Stimulated activated naive CD4-positive, alpha-beta T cell treated with Interleukin-2 at 50 U/mL for 16 hours (primary cell): Measurements from ENCODE around the gene TPSD1.
"Not testable (repeated sequence)": the region's sequence is repeated elsewhere in the genome, so short reads cannot be mapped to it uniquely, and the experiment has no call there.

Experiments used
- DNase-seq: peaks from one replicate; lab custom pipeline; 2025; lab: John Stamatoyannopoulos, UW

TPSD1 gene

GRCh38 chr16:1241081-1241480 is 14.8 kb upstream of the TPSD1 start:
- not testable (repeated sequence) for DNase-seq

GRCh38 chr16:1243363-1243762 is 12.5 kb upstream of the TPSD1 start:
- DNase-seq: not testable (repeated sequence)

- not testable (repeated sequence) for DNase-seq
These were observed 11.7 kb upstream of the TPSD1 start for GRCh38 chr16:1243907-1244850.

- no peak for DNase-seq
These were observed 11.0 kb upstream of the TPSD1 start for GRCh38 chr16:1244881-1245280.

DNA sequence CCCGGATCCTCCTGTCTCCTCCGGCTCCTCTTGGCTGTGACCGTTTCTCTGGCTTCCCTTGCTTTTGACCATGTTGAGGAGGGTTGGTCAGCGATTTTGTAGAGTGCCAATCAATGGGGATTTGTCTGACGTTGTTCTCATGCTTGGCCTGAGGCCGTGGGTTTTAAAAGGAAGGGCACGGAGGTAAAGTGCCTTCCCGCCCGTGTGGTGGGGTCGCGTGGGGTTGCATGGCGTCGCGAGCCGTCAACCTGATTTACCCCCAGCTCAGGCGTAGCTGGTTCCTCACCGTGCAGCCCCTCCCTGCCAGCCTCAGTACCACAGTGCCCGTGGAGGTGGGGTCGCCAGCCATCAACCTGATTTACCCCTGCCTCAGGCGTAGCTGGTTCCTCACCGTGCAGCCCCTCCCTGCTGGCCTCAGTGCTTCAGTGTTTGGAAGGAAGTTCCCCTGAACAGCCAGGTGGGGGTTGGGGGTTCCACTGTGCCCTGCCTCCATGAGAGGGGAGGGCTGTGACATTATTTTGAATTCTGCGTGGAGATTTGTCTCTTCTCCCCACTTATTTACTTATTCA is 10.3 kb upstream of the TPSD1 start:
- no peak for DNase-seq

GRCh38 chr16:1247903-1248537 is 7.8 kb upstream of the TPSD1 start:
- not testable (repeated sequence) for DNase-seq

DNA sequence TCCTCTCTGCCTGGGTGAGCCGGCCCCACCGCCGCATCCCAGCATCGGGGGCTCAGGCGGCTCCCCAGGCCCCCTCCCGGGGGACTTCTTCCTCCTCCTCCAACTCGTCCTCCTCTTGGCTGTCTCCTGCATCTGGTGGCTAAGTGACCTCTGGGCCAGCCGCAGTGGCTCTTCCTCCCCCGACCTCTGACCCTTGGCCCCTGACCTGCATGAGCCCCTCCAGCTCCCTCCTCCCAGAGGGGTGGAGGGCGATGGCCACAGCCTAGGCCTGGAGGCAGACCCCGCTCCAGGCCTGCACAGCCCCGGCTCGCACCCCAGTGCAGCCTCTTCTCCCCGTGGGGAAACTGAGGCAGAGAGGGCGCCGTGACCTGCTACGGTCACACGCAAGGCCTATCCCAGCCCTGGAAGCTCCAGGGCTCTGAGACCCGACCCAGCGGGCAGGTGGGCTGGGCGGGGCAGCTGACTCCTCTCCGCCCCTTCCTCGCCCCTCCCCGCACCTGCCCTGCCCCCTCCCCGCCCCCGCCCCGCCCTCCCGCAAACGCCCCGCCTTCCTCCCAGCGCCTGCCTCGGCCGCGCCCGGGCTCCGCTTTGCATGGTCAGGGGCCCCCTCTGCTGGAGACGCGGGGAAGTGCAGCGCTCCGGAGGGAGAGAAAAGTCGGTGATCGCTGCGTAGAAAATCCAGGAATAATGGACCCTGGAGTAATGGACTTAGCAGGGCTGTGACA is 6.7 kb upstream of the TPSD1 start:
- DNase-seq: not testable (repeated sequence)

DNA sequence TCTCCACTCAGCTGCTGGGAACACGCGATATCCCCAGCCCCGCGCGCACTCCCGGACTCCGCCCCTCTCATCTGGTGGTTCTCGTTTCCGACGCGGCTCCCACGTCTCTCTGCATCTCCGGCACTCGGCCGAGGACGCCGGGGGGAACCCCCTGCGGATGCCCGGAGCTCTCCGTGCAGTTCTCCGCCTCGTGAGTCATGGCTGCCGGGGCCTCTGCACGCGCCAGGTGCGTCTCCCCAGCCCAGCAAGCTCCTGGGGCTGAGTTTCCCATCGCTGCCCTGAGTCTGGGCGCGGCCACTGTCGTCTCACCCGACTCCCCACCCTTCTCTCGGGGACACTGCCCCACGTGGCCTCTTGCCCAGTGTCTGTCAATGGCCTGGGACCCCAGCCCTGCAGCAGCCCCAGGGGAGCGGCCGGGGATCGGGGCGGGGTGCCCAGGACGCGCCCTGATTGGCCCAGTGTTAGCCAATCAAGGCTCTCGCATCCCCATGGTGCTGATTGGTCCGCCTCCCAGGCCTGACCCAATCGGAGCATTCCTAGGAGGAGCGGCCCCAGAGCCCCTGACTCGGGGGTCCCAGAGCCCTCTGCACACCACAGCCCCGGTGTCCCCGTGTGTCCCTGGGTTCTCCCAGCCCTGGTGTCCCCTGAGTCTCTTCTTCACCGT is 2.0 kb upstream of the TPSD1 start:
- not testable (repeated sequence) for DNase-seq

DNA sequence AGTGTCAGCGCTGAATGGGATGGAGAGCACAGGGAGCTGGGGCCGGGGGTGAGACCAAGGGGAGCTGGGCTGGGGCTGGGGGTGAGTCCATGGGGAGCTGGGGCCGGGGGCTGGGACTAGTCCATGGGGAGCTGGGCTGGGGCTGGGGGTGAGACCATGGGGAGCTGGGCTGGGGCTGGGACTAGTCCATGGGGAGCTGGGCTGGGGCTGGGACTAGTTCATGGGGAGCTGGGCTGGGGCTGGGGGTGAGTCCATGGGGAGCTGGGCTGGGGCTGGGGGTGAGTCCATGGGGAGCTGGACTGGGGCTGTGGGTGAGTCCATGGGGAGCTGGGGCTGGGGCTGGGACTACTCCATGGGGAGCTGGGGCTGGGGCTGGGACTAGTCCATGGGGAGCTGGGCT is 1.0 kb upstream of the TPSD1 start:
- DNase-seq: not testable (repeated sequence)

DNA sequence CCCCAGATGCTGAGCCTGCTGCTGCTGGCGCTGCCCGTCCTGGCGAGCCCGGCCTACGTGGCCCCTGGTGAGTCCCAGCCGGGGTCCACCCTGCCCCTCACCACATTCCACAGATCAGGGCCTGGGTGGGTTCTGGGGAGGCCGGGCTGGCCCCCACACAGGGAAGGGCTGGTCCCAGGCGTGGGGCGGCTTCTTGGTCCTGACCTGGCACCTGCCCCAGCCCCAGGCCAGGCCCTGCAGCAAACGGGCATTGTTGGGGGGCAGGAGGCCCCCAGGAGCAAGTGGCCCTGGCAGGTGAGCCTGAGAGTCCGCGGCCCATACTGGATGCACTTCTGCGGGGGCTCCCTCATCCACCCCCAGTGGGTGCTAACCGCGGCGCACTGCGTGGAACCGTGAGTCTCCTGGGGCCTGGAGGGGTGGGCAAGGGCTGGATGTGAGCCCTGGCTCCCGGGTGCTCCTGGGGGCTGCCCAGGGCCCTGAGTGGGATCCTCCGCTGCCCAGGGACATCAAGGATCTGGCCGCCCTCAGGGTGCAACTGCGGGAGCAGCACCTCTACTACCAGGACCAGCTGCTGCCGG is 516 bp downstream of the TPSD1 start:
- not testable (repeated sequence) for DNase-seq

DNA sequence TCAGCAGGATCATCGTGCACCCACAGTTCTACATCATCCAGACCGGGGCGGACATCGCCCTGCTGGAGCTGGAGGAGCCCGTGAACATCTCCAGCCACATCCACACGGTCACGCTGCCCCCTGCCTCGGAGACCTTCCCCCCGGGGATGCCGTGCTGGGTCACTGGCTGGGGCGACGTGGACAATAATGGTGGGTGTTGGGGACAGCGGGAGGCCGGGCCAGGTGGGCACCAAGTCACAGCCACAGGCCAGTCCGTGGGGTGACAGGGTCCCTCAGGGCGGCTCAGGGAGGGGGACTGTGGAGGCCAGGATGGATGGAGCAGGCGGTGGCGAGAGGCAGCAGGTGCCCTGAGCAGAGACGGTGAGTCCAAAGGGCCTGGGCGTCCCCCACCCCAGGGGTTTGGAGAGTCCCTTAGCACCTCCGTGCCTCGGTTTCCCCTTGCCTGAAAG is 1.0 kb downstream of the TPSD1 start:
- no peak for DNase-seq

GRCh38 chr16:1257561-1258224 is 1.8 kb downstream of the TPSD1 start:
- no peak for DNase-seq

DNA sequence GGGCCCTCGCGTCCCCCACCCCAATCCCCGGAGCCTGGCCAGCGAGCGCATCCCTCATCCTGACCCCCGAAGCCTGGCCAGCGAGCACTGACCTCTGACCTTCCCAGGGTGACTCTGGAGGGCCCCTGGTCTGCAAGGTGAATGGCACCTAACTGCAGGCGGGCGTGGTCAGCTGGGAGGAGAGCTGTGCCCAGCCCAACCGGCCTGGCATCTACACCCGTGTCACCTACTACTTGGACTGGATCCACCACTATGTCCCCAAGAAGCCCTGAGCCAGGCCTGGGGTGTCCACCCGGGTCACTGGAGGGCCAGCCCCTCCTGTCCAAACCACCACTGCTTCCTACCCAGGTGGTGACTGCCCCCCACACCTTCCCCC is 2.3 kb downstream of the TPSD1 start:
- DNase-seq: no peak

DNA sequence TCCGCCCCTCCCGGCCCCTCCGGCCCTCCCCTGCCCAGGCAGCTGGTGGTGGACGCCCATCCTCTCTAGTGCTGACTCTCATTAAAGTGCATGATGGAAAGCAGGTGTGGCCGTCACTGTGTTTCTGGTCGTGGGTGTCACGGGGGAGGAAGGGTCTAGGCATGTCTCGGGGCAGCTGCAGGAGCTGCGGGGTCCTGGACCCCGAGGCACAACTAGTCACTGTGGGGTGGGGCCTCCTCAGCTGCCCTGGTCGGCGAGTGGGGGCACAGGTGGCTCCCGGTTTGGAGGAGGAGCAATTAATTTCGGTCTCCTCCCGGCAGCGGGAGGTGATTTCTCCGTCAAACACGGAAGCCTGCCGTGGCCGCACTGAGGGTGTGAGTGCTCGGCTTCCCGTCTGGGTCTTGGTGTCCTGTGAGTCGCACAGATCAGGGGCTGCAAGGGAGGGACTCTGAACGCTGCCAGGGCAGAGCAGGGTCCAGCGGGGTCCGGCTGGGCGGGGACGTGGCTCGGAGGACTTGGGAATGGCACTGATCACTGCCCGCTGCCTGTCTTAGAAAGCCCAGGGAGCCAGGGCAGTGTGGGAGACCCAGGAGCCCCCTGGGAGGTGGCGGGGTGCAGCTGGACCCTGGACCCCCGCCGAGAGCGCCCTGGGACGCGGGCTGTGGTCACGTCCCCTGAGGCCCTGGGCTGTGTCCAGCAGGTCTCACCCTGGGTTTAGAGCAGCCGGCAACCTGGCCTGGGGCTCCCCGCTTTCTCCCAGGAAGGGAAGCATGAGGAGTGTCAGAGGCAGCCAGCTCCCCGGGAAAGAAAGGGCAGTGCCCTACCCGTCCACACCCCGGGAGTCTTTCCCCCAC is 3.3 kb downstream of the TPSD1 start:
- DNase-seq: no peak

GRCh38 chr16:1259760-1260068 is 3.8 kb downstream of the TPSD1 start:
- no peak for DNase-seq

GRCh38 chr16:1260101-1260680 is 4.3 kb downstream of the TPSD1 start:
- DNase-seq: no peak

GRCh38 chr16:1261131-1261892 is 5.4 kb downstream of the TPSD1 start:
- DNase-seq: no peak

GRCh38 chr16:1262210-1262845 is 6.5 kb downstream of the TPSD1 start:
- DNase-seq: no peak
